Testis (tissue), 2 donors: ENCODE data around the gene UBE2D4.

Experiments
- POLR2A ChIP-seq: fragments of 450-650 bp; IDR thresholded peaks from one replicate; pipeline ENCODE4 v1.6.1; 2017; ENCODE audit warnings: antibody characterized with exemption, mild to moderate bottlenecking, moderate library complexity
- TF ChIP-seq, protein P1 (sequence below), 3 experiments: fragments of 450-650 bp in 2 of 3; fragments of 200-600 bp in 1 of 3; sonication (generic) in 1 of 3; IDR thresholded peaks; one replicate each; pipeline ENCODE4 v1.5.1; 2016 to 2019; ENCODE audit warnings: antibody characterized with exemption in 3 of 3, mild to moderate bottlenecking in 2 of 3, moderate library complexity in 1 of 3

DNA sequence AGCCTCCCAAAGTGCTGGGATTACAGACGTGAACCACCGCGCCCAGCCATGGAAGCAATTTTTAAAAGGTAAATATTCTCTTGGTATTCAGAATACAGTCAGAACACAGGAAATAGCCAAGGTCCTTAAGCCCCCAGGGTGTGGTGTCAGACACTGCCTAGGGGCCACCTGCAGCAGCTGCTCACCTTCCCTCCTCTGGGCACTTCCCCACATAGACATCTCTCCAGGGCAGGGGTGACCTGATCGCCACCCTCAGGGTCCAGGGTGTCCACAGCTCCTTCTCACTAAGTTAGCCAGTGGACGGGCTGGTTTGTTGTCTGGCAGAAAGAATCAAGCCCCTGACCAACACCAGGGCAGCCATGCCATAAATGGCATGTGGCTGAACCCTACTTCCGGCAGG is 35.8 kb upstream of the UBE2D4 start:
- no peak for TF ChIP-seq POLR2A
- TF ChIP-seq, protein P1, sequence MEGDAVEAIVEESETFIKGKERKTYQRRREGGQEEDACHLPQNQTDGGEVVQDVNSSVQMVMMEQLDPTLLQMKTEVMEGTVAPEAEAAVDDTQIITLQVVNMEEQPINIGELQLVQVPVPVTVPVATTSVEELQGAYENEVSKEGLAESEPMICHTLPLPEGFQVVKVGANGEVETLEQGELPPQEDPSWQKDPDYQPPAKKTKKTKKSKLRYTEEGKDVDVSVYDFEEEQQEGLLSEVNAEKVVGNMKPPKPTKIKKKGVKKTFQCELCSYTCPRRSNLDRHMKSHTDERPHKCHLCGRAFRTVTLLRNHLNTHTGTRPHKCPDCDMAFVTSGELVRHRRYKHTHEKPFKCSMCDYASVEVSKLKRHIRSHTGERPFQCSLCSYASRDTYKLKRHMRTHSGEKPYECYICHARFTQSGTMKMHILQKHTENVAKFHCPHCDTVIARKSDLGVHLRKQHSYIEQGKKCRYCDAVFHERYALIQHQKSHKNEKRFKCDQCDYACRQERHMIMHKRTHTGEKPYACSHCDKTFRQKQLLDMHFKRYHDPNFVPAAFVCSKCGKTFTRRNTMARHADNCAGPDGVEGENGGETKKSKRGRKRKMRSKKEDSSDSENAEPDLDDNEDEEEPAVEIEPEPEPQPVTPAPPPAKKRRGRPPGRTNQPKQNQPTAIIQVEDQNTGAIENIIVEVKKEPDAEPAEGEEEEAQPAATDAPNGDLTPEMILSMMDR (IDR thresholded peaks at IDR 0.05), result no peak
